A549 (cell line): ENCODE measurements around the gene CD27.

Source experiments
- BCL3 ChIP-seq: fragments of >200 bp; sonication (Bioruptor Twin); formaldehyde crosslinking; IDR thresholded peaks from 3 replicates; pipeline ENCODE4 v1.6.1; 2016
- BHLHE40 ChIP-seq: IDR thresholded peaks from 2 replicates; pipeline ENCODE4 v1.6.1; 2012; ENCODE audit warnings: low read depth, low read length, inconsistent platforms
- CTCF ChIP-seq: fragments of >200 bp; sonication (Bioruptor Twin); formaldehyde crosslinking; IDR thresholded peaks from 3 replicates; pipeline ENCODE4 v1.5.1; 2016
- HDAC2 ChIP-seq: fragments of 200-600 bp; sonication (generic); IDR thresholded peaks from 2 replicates; pipeline ENCODE4 v1.6.1; 2016
- JUN ChIP-seq, 2 experiments: fragments of >200 bp; sonication (Bioruptor Twin); formaldehyde crosslinking; IDR thresholded peaks; 2 replicates in 1 of 2; 3 replicates in 1 of 2; pipeline ENCODE4 v1.6.1; 2016 to 2017
- KDM5A ChIP-seq: fragments of 200-600 bp; sonication (generic); IDR thresholded peaks from 2 replicates; pipeline ENCODE4 v1.6.1; 2016; ENCODE audit warnings: antibody characterized with exemption, mild to moderate bottlenecking
- NPAS2 ChIP-seq: fragments of 250-450 bp; sonication (Bioruptor Pico); IDR thresholded peaks from 2 replicates; pipeline ENCODE4 v1.8.0; 2022; ENCODE audit warnings: mild to moderate bottlenecking, moderate library complexity, borderline replicate concordance
- NR3C1 ChIP-seq: fragments of >200 bp; sonication (Bioruptor Twin); formaldehyde crosslinking; IDR thresholded peaks from 3 replicates; pipeline ENCODE4 v1.6.1; 2017
- POLR2A ChIP-seq: IDR thresholded peaks from 2 replicates; pipeline ENCODE4 v1.6.1; 2012; ENCODE audit warnings: mild to moderate bottlenecking, low read length
- RAD21 ChIP-seq, 2 experiments: fragments of >200 bp in 1 of 2; sonication (Bioruptor Twin) in 1 of 2; formaldehyde crosslinking in 1 of 2; IDR thresholded peaks in 1 of 2; conservative IDR thresholded peaks in 1 of 2; 2 replicates in 1 of 2; 3 replicates in 1 of 2; pipeline ENCODE4 v1.6.1; 2012 to 2018; ENCODE audit warnings: inconsistent platforms in 1 of 2
- REST ChIP-seq: fragments of 200-600 bp; sonication (generic); IDR thresholded peaks from 2 replicates; pipeline ENCODE4 v1.6.1; 2016; ENCODE audit warnings: antibody characterized with exemption, mild to moderate bottlenecking, moderate library complexity
- SMC3 ChIP-seq: fragments of >200 bp; sonication (Bioruptor Twin); formaldehyde crosslinking; IDR thresholded peaks from 3 replicates; pipeline ENCODE4 v1.6.1; 2018; ENCODE audit warnings: inconsistent platforms

- TF ChIP-seq KDM5A = peak; percentile 93
- no peak for TF ChIP-seq CTCF
- TF ChIP-seq JUN (IDR thresholded peaks at IDR 0.05) = peak in 1 of 2 experiments; percentile 91; a peak in 4 of 5 replicates
- 0 out of 2 replicates have a peak, but pooled peaks have one; percentile 45 for TF ChIP-seq HDAC2
- TF ChIP-seq RAD21 (conservative IDR thresholded peaks at IDR 0.05 in 1 of 2, IDR thresholded peaks at IDR 0.05 in 1 of 2) = no peak
- TF ChIP-seq REST = no peak
- TF ChIP-seq NR3C1 = no peak
- TF ChIP-seq NPAS2 (CRISPR knock-in tag) = no peak
- TF ChIP-seq BHLHE40 = 0 out of 2 replicates have a peak, but pooled peaks have one; percentile 21
- peak; percentile 78; the same call in 1 of the 3 replicates for TF ChIP-seq BCL3
- TF ChIP-seq SMC3 = no peak; the same call in 2 of the 3 replicates
- TF ChIP-seq POLR2A = peak; percentile 92
Measured at GRCh38 chr12:6492838-6493496, 48.2 kb downstream of the CD27 start, which contains the start of gene MRPL51.
